ENCODE data around the gene CACNA2D3.

Gene CACNA2D3

DNA sequence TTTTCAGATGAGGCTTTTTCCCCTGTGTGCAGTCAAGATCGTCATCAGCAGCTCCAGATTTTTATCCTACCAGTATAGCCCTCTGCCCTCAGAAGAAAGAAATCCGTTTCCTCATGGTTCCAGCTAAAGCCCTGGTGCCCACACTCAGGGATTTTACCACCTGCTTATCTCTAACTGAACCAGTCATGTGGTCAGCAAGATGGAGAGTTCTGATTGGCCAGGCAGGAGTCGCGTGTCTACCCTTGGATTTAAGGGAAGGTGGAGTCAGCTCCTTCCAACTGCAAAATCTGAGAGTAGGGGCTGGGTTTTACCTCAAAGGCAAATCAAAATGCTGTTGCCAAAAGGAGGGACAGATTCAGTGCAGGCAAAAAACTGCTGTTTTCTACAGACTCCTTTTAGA is 670.2 kb downstream of the CACNA2D3 start:
- Histone ChIP-seq H3K18ac (ENCODE audit: low read length) (no peak overlapping the region), H3K27me3 (ENCODE audit: insufficient read depth, low read length, poor library complexity) (no peaks in the 10 kb centered on the region), H3K4me3 (ENCODE audit: low read length) (no peak overlapping the region), H3K36me3 (ENCODE audit: control insufficient read depth, insufficient read depth, low read length) (no peaks in the 10 kb centered on the region), H4K8ac (ENCODE audit: low read depth, low read length) (no peak overlapping the region), H2BK5ac (ENCODE audit: low read length) (no peak overlapping the region), H3K4me2 (ENCODE audit: low read length) (no peak overlapping the region), H3K56ac (ENCODE audit: low read length) (no peak overlapping the region), H2AK5ac (ENCODE audit: low read length) (no peak overlapping the region), H4K5ac (ENCODE audit: low read length) (no peak overlapping the region), H3K79me1 (ENCODE audit: low read length) (no peaks in the 10 kb centered on the region), H3K23ac (ENCODE audit: low read length) (no peak overlapping the region), H3K79me2 (ENCODE audit: control insufficient read depth, insufficient read depth, low read length) (no peaks in the 10 kb centered on the region), H3K9ac (ENCODE audit: low read length) (no peak overlapping the region), H3K27ac (ENCODE audit: low read depth, low read length) (no peak overlapping the region), H2BK120ac (ENCODE audit: low read depth, low read length) (no peak overlapping the region), H3K4me1 (ENCODE audit: control insufficient read depth, low read depth, low read length) (no peaks in the 10 kb centered on the region), H3K4ac (ENCODE audit: low read depth, low read length) (no peak overlapping the region), H2BK15ac (replicated peaks; ENCODE audit: low read depth) (no peak overlapping the region)
- WGBS (ENCODE audit: extremely low coverage, insufficient coverage, low lambda C conversion rate): no CpG with 5 or more reads among the region's 4 CpGs
- no peak for DNase-seq

DNA sequence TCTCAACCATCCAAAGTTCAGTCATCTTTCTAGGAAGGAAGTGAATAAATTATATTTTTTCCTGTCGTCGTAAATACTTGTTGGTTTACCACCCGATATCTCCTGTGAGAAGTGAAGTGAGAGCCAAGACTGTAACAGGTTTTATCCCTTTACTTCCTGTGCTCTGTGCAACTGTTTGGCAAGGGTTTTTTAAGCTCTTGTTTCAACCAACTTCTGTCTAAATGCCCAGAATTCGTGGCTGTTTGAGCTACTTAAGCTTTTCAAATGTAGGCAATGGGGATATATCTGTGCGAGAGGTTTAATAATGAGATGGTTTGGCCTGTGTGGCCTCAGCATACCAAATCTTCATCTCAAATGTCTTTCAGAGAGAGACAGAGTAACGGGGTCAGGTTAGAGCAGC is 670.8 kb downstream of the CACNA2D3 start:
- no peaks in the 10 kb centered on the region for H3K4me1 ChIP-seq (ENCODE audit: control insufficient read depth, low read depth, low read length)
- no peak overlapping the region for H4K5ac ChIP-seq (ENCODE audit: low read length)
- H3K27ac ChIP-seq (ENCODE audit: low read depth, low read length): no peak overlapping the region
- DNase-seq: no peak
- no peak overlapping the region for H2BK15ac ChIP-seq (replicated peaks; ENCODE audit: low read depth)
- no peak overlapping the region for H2BK120ac ChIP-seq (ENCODE audit: low read depth, low read length)
- H3K79me1 ChIP-seq (ENCODE audit: low read length): no peaks in the 10 kb centered on the region
- H3K4me2 ChIP-seq (ENCODE audit: low read length): no peak overlapping the region
- H3K79me2 ChIP-seq (ENCODE audit: control insufficient read depth, insufficient read depth, low read length): no peaks in the 10 kb centered on the region
- no peak overlapping the region for H3K4ac ChIP-seq (ENCODE audit: low read depth, low read length)
- WGBS (ENCODE audit: extremely low coverage, insufficient coverage, low lambda C conversion rate): no CpG with 5 or more reads among the region's 6 CpGs
- H2BK5ac ChIP-seq (ENCODE audit: low read length): no peak overlapping the region
- H3K4me3 ChIP-seq (ENCODE audit: low read length): no peak overlapping the region
- no peak overlapping the region for H3K18ac ChIP-seq (ENCODE audit: low read length)
- no peak overlapping the region for H3K23ac ChIP-seq (ENCODE audit: low read length)
- no peak overlapping the region for H4K8ac ChIP-seq (ENCODE audit: low read depth, low read length)
- no peak overlapping the region for H3K9ac ChIP-seq (ENCODE audit: low read length)
- H3K56ac ChIP-seq (ENCODE audit: low read length): no peak overlapping the region
- no peak overlapping the region for H2AK5ac ChIP-seq (ENCODE audit: low read length)
- no peaks in the 10 kb centered on the region for H3K27me3 ChIP-seq (ENCODE audit: insufficient read depth, low read length, poor library complexity)
- no peaks in the 10 kb centered on the region for H3K36me3 ChIP-seq (ENCODE audit: control insufficient read depth, insufficient read depth, low read length)

DNA sequence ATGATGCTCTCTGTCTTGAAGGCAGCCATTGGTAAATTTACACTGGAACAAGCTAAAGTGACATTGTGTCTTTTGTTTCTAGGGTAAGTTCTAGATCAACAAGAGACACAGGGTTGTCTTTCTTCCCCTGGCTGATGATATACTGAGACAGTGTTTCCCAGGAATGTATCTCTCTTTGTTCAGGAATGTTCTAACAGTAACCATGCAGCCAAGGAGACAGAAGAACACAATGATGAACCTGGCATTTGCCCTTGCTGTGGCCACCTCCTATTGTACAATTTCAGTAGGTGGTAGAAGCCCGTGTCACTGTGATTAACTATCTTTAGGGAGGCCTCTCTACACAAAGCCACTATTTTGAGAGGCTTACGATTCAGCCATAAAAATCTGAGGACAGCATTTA is 674.8 kb downstream of the CACNA2D3 start:
- H3K9ac ChIP-seq (ENCODE audit: low read length): no peak overlapping the region
- no peak overlapping the region for H2BK120ac ChIP-seq (ENCODE audit: low read depth, low read length)
- WGBS (ENCODE audit: extremely low coverage, insufficient coverage, low lambda C conversion rate): no CpG with 5 or more reads among the region's 2 CpGs
- H3K79me1 ChIP-seq (ENCODE audit: low read length): no peaks in the 10 kb centered on the region
- H3K4me3 ChIP-seq (ENCODE audit: low read length): no peak overlapping the region
- no peak overlapping the region for H3K27ac ChIP-seq (ENCODE audit: low read depth, low read length)
- no peak overlapping the region for H3K23ac ChIP-seq (ENCODE audit: low read length)
- no peak overlapping the region for H2AK5ac ChIP-seq (ENCODE audit: low read length)
- H3K79me2 ChIP-seq (ENCODE audit: control insufficient read depth, insufficient read depth, low read length): no peaks in the 10 kb centered on the region
- H3K4me1 ChIP-seq (ENCODE audit: control insufficient read depth, low read depth, low read length): no peaks in the 10 kb centered on the region
- no peak overlapping the region for H3K4me2 ChIP-seq (ENCODE audit: low read length)
- H2BK5ac ChIP-seq (ENCODE audit: low read length): no peak overlapping the region
- no peak overlapping the region for H2BK15ac ChIP-seq (replicated peaks; ENCODE audit: low read depth)
- no peak for DNase-seq
- H4K5ac ChIP-seq (ENCODE audit: low read length): no peak overlapping the region
- H4K8ac ChIP-seq (ENCODE audit: low read depth, low read length): no peak overlapping the region
- no peak overlapping the region for H3K4ac ChIP-seq (ENCODE audit: low read depth, low read length)
- H3K18ac ChIP-seq (ENCODE audit: low read length): no peak overlapping the region
- no peak overlapping the region for H3K56ac ChIP-seq (ENCODE audit: low read length)
- H3K27me3 ChIP-seq (ENCODE audit: insufficient read depth, low read length, poor library complexity): no peaks in the 10 kb centered on the region
- H3K36me3 ChIP-seq (ENCODE audit: control insufficient read depth, insufficient read depth, low read length): no peaks in the 10 kb centered on the region

DNA sequence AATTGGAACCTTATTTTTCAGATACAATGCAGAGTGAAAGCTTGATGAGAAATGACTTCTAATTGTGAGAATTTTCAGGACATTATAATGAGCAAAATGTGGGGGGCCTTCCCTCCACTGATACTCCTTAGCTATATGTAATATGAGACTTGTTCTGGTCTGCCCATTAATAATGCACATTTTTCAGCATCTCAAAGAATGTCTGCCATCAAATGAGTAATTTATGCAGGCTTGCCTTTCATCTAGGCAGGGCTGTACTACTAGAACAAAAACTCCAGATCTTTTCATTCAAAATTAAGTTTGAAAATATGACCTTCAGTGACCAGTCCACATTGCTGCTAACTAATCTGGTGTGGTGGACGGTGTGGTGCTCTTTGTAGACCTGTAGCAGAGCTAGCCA is 678.1 kb downstream of the CACNA2D3 start:
- WGBS (ENCODE audit: extremely low coverage, insufficient coverage, low lambda C conversion rate): no CpG with 5 or more reads among the region's 1 CpG
- H2AK5ac ChIP-seq (ENCODE audit: low read length): no peak overlapping the region
- H3K36me3 ChIP-seq (ENCODE audit: control insufficient read depth, insufficient read depth, low read length): no peaks in the 10 kb centered on the region
- no peak overlapping the region for H3K56ac ChIP-seq (ENCODE audit: low read length)
- no peaks in the 10 kb centered on the region for H3K79me2 ChIP-seq (ENCODE audit: control insufficient read depth, insufficient read depth, low read length)
- no peak overlapping the region for H4K8ac ChIP-seq (ENCODE audit: low read depth, low read length)
- H3K23ac ChIP-seq (ENCODE audit: low read length): no peak overlapping the region
- no peak overlapping the region for H3K18ac ChIP-seq (ENCODE audit: low read length)
- no peaks in the 10 kb centered on the region for H3K4me1 ChIP-seq (ENCODE audit: control insufficient read depth, low read depth, low read length)
- no peak overlapping the region for H3K9ac ChIP-seq (ENCODE audit: low read length)
- H2BK15ac ChIP-seq (replicated peaks; ENCODE audit: low read depth): no peak overlapping the region
- no peak overlapping the region for H2BK5ac ChIP-seq (ENCODE audit: low read length)
- H2BK120ac ChIP-seq (ENCODE audit: low read depth, low read length): no peak overlapping the region
- H3K27me3 ChIP-seq (ENCODE audit: insufficient read depth, low read length, poor library complexity): no peaks in the 10 kb centered on the region
- no peak overlapping the region for H4K5ac ChIP-seq (ENCODE audit: low read length)
- no peak overlapping the region for H3K4me2 ChIP-seq (ENCODE audit: low read length)
- H3K4me3 ChIP-seq (ENCODE audit: low read length): no peak overlapping the region
- no peak for DNase-seq
- H3K79me1 ChIP-seq (ENCODE audit: low read length): no peaks in the 10 kb centered on the region
- H3K27ac ChIP-seq (ENCODE audit: low read depth, low read length): no peak overlapping the region
- no peak overlapping the region for H3K4ac ChIP-seq (ENCODE audit: low read depth, low read length)

DNA sequence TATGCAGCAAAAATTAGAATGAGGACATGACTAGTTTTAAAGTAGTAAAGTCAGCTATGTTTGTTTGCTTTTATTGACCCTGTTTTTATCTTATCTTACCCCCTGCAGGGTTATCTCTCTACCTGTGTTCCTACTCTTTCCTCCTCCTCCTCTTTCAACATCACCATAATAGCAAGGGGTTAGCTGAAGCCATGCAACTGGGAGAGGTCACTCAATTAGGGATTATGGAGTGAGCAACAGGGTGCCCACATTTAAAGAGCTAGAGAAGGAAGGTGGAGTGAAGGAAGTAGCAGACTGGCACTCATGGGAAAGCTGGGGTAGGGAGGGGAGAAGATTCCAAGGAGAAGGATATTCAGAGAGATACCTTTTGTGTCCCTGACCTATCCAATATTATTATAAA is 679.6 kb downstream of the CACNA2D3 start:
- Histone ChIP-seq H3K56ac (ENCODE audit: low read length) (no peak overlapping the region), H4K8ac (ENCODE audit: low read depth, low read length) (no peak overlapping the region), H3K27me3 (ENCODE audit: insufficient read depth, low read length, poor library complexity) (no peaks in the 10 kb centered on the region), H3K79me1 (ENCODE audit: low read length) (no peaks in the 10 kb centered on the region), H3K4me3 (ENCODE audit: low read length) (no peak overlapping the region), H4K5ac (ENCODE audit: low read length) (no peak overlapping the region), H3K9ac (ENCODE audit: low read length) (no peak overlapping the region), H3K4me1 (ENCODE audit: control insufficient read depth, low read depth, low read length) (no peaks in the 10 kb centered on the region), H3K23ac (ENCODE audit: low read length) (no peak overlapping the region), H3K4me2 (ENCODE audit: low read length) (no peak overlapping the region), H3K18ac (ENCODE audit: low read length) (no peak overlapping the region), H2BK15ac (replicated peaks; ENCODE audit: low read depth) (no peak overlapping the region), H3K27ac (ENCODE audit: low read depth, low read length) (no peak overlapping the region), H3K4ac (ENCODE audit: low read depth, low read length) (no peak overlapping the region), H3K36me3 (ENCODE audit: control insufficient read depth, insufficient read depth, low read length) (no peaks in the 10 kb centered on the region), H2BK5ac (ENCODE audit: low read length) (no peak overlapping the region), H2AK5ac (ENCODE audit: low read length) (no peak overlapping the region), H2BK120ac (ENCODE audit: low read depth, low read length) (no peak overlapping the region), H3K79me2 (ENCODE audit: control insufficient read depth, insufficient read depth, low read length) (no peaks in the 10 kb centered on the region)
- DNase-seq: peak; percentile 90

DNA sequence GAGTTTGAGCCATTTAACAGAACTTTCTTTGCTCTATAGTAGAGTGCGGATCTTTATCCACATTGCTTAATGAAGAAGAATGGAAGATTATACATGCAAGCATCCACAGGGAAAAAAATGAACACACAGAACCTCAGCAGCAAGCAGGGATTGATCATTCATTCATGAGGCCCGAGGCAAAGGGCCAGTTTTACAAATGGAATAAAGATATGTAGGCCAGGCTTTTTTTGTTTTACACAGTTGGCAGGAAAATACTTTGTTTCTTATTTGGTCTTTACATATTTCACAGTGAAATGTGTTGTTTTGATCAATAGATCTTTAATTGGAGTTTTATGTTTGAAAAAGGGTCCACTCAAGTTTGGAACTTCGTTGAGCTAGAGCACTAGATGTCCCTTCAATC is 688.0 kb downstream of the CACNA2D3 start:
- Histone ChIP-seq H2BK5ac (ENCODE audit: low read length) (no peak overlapping the region), H2BK15ac (replicated peaks; ENCODE audit: low read depth) (no peak overlapping the region), H3K4me1 (ENCODE audit: control insufficient read depth, low read depth, low read length) (no peaks in the 10 kb centered on the region), H3K4ac (ENCODE audit: low read depth, low read length) (no peak overlapping the region), H3K27me3 (ENCODE audit: insufficient read depth, low read length, poor library complexity) (no peaks in the 10 kb centered on the region), H3K79me1 (ENCODE audit: low read length) (no peaks in the 10 kb centered on the region), H2AK5ac (ENCODE audit: low read length) (no peak overlapping the region), H3K36me3 (ENCODE audit: control insufficient read depth, insufficient read depth, low read length) (no peaks in the 10 kb centered on the region), H2BK120ac (ENCODE audit: low read depth, low read length) (no peak overlapping the region), H3K18ac (ENCODE audit: low read length) (no peak overlapping the region), H3K79me2 (ENCODE audit: control insufficient read depth, insufficient read depth, low read length) (no peaks in the 10 kb centered on the region), H3K9ac (ENCODE audit: low read length) (no peak overlapping the region), H3K23ac (ENCODE audit: low read length) (no peak overlapping the region), H4K5ac (ENCODE audit: low read length) (no peak overlapping the region), H4K8ac (ENCODE audit: low read depth, low read length) (no peak overlapping the region), H3K27ac (ENCODE audit: low read depth, low read length) (no peak overlapping the region), H3K56ac (ENCODE audit: low read length) (no peak overlapping the region), H3K4me2 (ENCODE audit: low read length) (no peak overlapping the region), H3K4me3 (ENCODE audit: low read length) (no peak overlapping the region)
- WGBS (ENCODE audit: extremely low coverage, insufficient coverage, low lambda C conversion rate): no CpG with 5 or more reads among the region's 3 CpGs
- no peak for DNase-seq
